SK-MEL-5 (cell line): ENCODE results near the gene HOXB5. TPM values are rescaled to one million over a fixed set of nuclear protein-coding genes. Genes with fewer than 3 reads are reported as not detected.

Experiments used
- DNase-seq: peaks from one replicate; pipeline ENCODE4 v3.0.0-alpha.2; 2016; ENCODE audit warnings: low read depth, low spot score
- in situ Hi-C: cut with HindIII; loops from 2 replicates; pipeline ENCODE4 v1.10.0; 2016; ENCODE audit warnings: low sequenced_read_pairs, high pct_unique_total_duplicates, low pct_unique_long_range_greater_than_20kb
- polyA plus RNA-seq, 2 experiments: library from polyadenylated mRNA; depleted of rRNA; stranded (reverse); fragments of >200 nt; gene quantifications; 2 replicates each; pipeline ENCODE4 v1.2.3, GENCODE V29; 2015
- total RNA-seq: library from RNA; depleted of rRNA; stranded (reverse); fragments of >200 nt; shearing (Covaris generic); gene quantifications from 2 replicates; pipeline ENCODE4 v1.2.3, GENCODE V29; 2014; rRNA removed

Gene HOXB5
- not detected in 2 replicates for total RNA-seq
- 0.65 and 1.8 TPM in 2 replicates for polyA plus RNA-seq (2015; cell fraction: cytosol; rRNA removed)
- 17.5 and 20.0 TPM in 2 replicates for polyA plus RNA-seq (2015; cell fraction: nucleus; rRNA removed)

DNA sequence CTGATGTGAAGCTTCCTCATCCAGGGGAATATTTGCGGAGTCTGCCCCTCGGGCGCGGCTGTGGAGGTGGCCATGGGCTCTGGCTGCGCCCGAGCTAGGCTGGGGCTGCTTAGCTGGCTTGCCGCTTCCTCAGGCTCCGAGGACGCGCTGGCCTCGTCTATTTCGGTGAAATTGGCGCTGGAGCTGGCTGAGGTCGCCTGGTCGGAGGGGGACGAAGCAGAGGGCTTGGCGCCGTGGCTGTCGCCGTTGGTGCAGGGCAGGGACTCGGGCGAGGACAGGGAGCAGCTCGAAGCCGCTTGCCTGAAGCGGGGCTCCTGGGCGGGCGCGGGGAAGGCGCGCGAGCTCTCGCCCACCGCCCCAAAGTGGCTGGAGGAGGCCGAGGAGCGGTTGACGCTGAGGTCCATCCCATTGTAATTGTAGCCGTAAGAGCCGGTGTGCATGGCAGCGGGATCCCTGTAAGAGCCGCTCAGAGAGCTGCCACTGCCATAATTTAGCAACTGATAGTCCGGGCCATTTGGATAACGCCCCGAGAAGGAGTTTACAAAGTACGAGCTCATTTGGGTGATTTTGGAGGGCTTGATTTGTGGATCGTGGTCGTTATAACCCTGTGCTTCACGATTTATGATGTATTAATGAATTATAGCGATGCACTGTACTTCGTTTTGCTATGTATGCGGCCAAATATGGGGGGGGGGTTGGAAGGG, at the start of gene HOXB5:
HOXB5 (minus strand) TSS at position 654 of the 704 bp plus-strand sequence; CDS start at position 557, 97 bp downstream.
- DNase-seq: no peak
- in situ Hi-C loops: no loop called here

- in situ Hi-C loops: no loop called here
- DNase-seq: no peak
These were observed 49.5 kb upstream of the HOXB5 start for GRCh38 chr17:48642843-48643696.

- in situ Hi-C loops: no loop called here
- no peak for DNase-seq
These were observed 48.7 kb upstream of the HOXB5 start for GRCh38 chr17:48642059-48642842.

DNA sequence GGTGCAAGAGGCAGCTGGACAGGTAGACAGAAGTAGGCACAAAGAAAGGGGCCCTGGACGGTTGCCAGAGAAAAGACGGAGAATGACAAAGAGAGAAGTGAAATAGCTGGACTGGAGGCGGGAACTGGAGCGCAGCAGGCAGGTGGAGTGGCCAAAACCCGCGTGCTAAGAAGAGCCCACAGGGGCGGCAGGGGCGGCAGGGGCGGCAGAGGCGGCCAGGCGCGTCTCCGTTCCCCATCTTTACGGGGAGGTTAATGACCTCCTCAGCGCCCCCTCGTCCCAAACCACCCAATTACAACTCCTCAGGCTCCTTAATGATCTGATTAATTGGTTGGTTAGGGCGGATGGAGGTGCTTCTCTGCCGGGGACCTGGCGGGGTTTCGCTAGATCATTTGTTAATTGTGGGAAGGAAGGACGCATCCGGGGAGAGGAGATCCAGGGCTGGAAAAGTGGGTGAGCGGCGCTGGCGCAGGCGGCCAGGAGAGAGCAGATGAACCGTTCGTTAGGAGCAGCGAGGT, 48.0 kb upstream of the HOXB5 start:
- in situ Hi-C loops: no loop called here

DNA sequence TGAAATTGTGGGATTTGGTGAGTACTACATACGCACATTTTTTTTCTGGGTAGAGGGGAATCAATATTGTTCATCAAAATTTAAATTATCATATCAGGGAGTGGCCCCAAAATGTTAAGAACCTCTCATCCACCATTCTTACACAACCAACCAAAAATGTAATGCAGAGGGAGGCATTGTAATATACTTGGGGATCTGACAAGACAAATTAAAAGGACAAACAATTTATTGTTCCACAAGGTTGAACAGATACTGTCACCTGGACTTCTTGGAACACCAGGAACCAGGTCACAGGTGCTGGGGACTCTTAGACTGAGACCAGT, 47.2 kb upstream of the HOXB5 start:
- in situ Hi-C loops: no loop called here
- no peak for DNase-seq

More for the DNA sequence above, 48.0 kb upstream of the HOXB5 start:
- DNase-seq: no peak

GRCh38 chr17:48639982-48640857, 46.6 kb upstream of the HOXB5 start:
- DNase-seq: no peak
- in situ Hi-C loops: no loop called here

- no peak for DNase-seq
- in situ Hi-C loops: no loop called here
These were observed 45.6 kb upstream of the HOXB5 start for GRCh38 chr17:48639136-48639535.

DNA sequence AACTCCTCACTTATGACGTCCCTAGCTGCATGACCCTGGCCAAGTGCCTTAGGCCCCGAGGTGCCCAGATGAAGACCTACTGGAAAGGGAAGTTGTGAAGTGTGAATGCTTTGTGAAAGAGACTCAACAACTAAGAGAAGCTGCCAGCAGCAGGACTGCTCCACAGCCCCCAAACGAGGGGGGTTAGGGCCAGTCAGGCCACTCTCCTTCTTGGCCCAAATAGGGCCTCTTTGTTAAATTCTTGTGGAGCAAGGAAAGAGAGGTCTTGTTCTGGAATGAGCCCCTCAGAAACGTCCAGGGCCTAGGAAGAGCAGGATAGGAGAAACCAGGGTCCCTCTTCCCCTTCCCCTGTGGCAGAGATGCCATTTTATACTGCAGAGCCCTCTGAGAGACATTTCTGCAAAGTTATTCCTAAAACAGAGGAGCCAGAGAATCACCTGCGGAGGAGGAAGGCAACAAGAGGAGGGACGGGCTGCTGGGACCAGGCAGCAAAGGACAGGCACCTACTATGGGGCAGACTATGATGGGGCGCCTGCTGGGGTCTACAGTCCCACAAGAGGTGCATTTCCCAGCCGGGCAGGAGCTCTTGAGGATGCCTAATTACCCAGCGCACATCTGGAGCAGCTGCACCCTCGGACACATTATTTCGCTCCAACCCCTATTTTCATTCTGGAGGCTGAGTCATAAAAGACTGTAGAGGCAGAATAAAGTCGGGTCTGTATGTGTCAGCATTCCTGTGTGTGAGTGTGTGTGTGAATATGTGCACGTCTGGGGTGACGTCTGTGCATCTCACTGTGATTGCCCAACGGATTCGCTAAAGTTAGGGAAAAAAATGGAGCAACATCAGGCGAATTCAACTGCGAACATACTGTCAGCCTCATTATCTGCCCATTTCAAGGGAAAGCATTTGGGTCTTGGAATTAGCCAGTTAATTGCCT, 44.0 kb upstream of the HOXB5 start:
- DNase-seq: no peak
- in situ Hi-C loops: no loop called here

GRCh38 chr17:48636177-48637018, 42.8 kb upstream of the HOXB5 start:
- peak; percentile 90 for DNase-seq
- in situ Hi-C loops: no loop called here

DNA sequence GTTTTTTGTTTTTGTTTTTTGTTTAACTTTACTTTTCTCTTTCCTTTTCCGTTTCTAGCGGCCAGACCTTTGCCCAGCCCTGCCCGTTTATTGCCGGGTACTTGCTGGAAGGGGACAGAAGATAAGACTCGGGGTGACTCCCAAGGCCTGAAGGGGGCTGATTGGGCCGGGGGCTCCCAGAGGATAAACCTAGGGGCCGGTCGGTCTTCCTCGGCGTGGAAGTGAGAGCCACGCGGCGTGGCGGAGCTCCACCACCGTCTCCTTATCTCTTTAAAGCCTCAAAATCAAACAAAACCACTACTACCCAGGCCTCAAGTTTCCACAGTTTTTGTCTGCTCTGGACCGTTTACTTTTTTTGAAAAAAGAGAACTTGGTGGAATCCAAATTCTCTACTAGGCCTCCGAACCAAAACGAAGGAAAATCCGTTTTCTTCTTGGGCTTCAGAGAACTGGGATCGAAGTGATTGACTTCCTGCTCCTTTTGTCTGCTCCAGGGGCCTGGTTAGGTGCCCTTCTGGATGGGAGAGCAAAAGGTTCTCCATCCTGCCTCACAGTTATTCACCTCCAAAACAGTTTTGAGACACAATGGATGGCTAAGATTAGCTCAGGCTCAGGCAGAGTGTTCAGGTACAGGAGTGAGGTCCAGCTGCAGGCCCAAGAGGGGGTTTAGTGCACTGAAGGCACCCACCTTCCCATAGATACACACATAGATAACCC, 41.1 kb upstream of the HOXB5 start:
- DNase-seq: no peak
- in situ Hi-C loops: no loop called here

DNA sequence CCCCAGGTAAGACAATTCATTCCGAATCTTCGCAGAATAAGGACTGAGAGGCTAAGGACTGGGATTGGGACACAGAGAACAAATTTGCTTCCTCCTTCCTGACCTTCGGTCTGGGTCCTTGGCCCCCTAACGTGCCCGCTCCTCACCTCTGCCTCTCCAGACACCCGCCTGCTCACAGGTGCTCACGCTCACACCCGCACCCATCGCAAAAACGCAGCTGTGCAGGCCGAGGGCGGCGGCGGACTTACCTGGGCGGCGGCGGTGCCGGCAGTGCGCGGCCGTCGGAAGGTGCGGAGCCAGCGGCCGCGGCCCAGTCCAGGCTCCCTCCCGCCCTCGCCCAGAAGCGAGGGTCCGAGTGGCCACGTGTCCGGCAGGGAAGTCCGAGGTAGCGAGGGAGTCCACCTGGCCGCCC, 39.7 kb upstream of the HOXB5 start:
- in situ Hi-C loops: no loop called here
- no peak for DNase-seq

DNA sequence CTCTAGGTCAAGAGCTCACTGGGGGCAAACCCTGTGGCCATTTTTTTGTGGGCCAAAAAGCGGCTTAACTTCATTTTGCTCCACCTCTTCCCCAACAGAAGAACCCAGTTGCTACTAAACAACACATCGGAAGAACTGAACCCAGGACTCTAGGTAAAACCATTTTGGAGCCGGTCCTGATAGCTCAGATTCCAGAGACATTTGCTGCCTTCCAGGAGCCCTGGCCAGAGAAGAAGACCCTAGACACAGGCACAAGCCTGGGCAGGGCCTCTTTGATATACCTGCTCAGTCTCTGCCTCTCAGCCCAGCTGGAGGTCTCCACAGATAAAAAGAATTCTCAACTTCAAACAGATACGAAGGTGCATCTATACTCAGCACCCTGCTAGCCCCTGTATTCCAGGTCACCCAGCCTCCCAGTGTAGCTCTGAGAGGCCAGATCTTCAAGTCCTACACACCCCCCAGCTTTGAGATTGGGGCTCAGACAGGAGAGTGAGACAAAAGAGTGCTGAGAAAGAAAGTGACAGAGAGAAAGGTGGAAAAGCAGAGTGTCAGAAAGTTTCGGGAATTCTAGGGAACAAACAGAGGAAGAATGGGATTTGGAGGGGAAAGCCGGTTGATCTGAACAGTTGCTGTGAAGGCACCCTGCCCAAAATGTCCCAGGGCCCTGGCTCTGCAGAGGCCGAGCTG, 39.1 kb upstream of the HOXB5 start:
- in situ Hi-C loops: no loop called here
- DNase-seq: no peak

GRCh38 chr17:48631693-48632578, 38.4 kb upstream of the HOXB5 start:
- in situ Hi-C loops: no loop called here
- DNase-seq: no peak
